ENCODE data around the gene RHO.

The RHO gene

DNA sequence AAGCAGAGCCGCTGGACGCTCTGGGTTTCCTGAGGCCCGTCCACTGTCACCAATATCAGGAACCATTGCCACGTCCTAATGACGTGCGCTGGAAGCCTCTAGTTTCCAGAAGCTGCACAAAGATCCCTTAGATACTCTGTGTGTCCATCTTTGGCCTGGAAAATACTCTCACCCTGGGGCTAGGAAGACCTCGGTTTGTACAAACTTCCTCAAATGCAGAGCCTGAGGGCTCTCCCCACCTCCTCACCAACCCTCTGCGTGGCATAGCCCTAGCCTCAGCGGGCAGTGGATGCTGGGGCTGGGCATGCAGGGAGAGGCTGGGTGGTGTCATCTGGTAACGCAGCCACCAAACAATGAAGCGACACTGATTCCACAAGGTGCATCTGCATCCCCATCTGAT, 3.3 kb downstream of the RHO start:
- no peak for TF ChIP-seq EZH2 (IDR thresholded peaks at IDR 0.05; ENCODE audit: borderline replicate concordance, low read depth, low read length, severe bottlenecking)
- TF ChIP-seq, protein P1, sequence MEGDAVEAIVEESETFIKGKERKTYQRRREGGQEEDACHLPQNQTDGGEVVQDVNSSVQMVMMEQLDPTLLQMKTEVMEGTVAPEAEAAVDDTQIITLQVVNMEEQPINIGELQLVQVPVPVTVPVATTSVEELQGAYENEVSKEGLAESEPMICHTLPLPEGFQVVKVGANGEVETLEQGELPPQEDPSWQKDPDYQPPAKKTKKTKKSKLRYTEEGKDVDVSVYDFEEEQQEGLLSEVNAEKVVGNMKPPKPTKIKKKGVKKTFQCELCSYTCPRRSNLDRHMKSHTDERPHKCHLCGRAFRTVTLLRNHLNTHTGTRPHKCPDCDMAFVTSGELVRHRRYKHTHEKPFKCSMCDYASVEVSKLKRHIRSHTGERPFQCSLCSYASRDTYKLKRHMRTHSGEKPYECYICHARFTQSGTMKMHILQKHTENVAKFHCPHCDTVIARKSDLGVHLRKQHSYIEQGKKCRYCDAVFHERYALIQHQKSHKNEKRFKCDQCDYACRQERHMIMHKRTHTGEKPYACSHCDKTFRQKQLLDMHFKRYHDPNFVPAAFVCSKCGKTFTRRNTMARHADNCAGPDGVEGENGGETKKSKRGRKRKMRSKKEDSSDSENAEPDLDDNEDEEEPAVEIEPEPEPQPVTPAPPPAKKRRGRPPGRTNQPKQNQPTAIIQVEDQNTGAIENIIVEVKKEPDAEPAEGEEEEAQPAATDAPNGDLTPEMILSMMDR (IDR thresholded peaks at IDR 0.05; ENCODE audit: borderline replicate concordance, extremely low read depth, low read length, poor library complexity, severe bottlenecking) = no peak
- no peak overlapping the region for H3K4me2 ChIP-seq (ENCODE audit: insufficient read depth, low read length)
- H3K27me3 ChIP-seq (ENCODE audit: insufficient read depth, low read length, poor library complexity) = no peaks in the 10 kb centered on the region
- H3K79me2 ChIP-seq (ENCODE audit: insufficient read depth, low read length) = no peaks in the 10 kb centered on the region
- H3K4me1 ChIP-seq (ENCODE audit: insufficient read depth, low read length) = no peaks in the 10 kb centered on the region
- H3K27ac ChIP-seq (ENCODE audit: low read length) = no peak overlapping the region
- no peak overlapping the region for H3K4me3 ChIP-seq (ENCODE audit: low read depth in 1 of 2, low read length in 2 of 2)
- no peak overlapping the region for H3K9ac ChIP-seq (ENCODE audit: low read depth, low read length)
- DNase-seq (no peak), ATAC-seq (ENCODE audit: insufficient read depth, low read depth) (no peak)
- no peaks in the 10 kb centered on the region for H3K9me3 ChIP-seq (ENCODE audit: insufficient read depth, low read length, severe bottlenecking)
- H4K20me1 ChIP-seq (ENCODE audit: insufficient read depth, low read length) = no peaks in the 10 kb centered on the region
- no peak overlapping the region for H2AFZ ChIP-seq (ENCODE audit: low read depth, low read length)
- no peaks in the 10 kb centered on the region for H3K36me3 ChIP-seq (ENCODE audit: insufficient read depth, low read length)

DNA sequence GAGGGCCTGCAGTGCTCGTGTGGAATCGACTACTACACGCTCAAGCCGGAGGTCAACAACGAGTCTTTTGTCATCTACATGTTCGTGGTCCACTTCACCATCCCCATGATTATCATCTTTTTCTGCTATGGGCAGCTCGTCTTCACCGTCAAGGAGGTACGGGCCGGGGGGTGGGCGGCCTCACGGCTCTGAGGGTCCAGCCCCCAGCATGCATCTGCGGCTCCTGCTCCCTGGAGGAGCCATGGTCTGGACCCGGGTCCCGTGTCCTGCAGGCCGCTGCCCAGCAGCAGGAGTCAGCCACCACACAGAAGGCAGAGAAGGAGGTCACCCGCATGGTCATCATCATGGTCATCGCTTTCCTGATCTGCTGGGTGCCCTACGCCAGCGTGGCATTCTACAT, 3.8 kb downstream of the RHO start:
- Histone ChIP-seq H3K4me2 (ENCODE audit: insufficient read depth, low read length) (no peak overlapping the region), H3K79me2 (ENCODE audit: insufficient read depth, low read length) (no peaks in the 10 kb centered on the region), H3K9ac (ENCODE audit: low read depth, low read length) (no peak overlapping the region), H3K27me3 (ENCODE audit: insufficient read depth, low read length, poor library complexity) (no peaks in the 10 kb centered on the region), H3K4me3 (ENCODE audit: low read depth in 1 of 2, low read length in 2 of 2) (no peak overlapping the region), H2AFZ (ENCODE audit: low read depth, low read length) (no peak overlapping the region), H3K9me3 (ENCODE audit: insufficient read depth, low read length, severe bottlenecking) (no peaks in the 10 kb centered on the region), H3K4me1 (ENCODE audit: insufficient read depth, low read length) (no peaks in the 10 kb centered on the region), H3K27ac (ENCODE audit: low read length) (no peak overlapping the region), H3K36me3 (ENCODE audit: insufficient read depth, low read length) (no peaks in the 10 kb centered on the region), H4K20me1 (ENCODE audit: insufficient read depth, low read length) (no peaks in the 10 kb centered on the region)
- TF ChIP-seq, protein P1 (IDR thresholded peaks at IDR 0.05; ENCODE audit: borderline replicate concordance, extremely low read depth, low read length, poor library complexity, severe bottlenecking) = no peak
- no peak for TF ChIP-seq EZH2 (IDR thresholded peaks at IDR 0.05; ENCODE audit: borderline replicate concordance, low read depth, low read length, severe bottlenecking)
- DNase-seq (no peak), ATAC-seq (ENCODE audit: insufficient read depth, low read depth) (no peak)

DNA sequence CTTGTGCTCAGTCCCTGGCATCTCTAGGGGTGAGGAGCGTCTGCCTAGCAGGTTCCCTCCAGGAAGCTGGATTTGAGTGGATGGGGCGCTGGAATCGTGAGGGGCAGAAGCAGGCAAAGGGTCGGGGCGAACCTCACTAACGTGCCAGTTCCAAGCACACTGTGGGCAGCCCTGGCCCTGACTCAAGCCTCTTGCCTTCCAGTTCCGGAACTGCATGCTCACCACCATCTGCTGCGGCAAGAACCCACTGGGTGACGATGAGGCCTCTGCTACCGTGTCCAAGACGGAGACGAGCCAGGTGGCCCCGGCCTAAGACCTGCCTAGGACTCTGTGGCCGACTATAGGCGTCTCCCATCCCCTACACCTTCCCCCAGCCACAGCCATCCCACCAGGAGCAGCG, 5.0 kb downstream of the RHO start:
- H3K4me3 ChIP-seq (ENCODE audit: low read depth in 1 of 2, low read length in 2 of 2) = no peak overlapping the region
- H3K9ac ChIP-seq (ENCODE audit: low read depth, low read length) = no peak overlapping the region
- TF ChIP-seq, protein P1 (IDR thresholded peaks at IDR 0.05; ENCODE audit: borderline replicate concordance, extremely low read depth, low read length, poor library complexity, severe bottlenecking) = no peak
- no peak for TF ChIP-seq EZH2 (IDR thresholded peaks at IDR 0.05; ENCODE audit: borderline replicate concordance, low read depth, low read length, severe bottlenecking)
- no peaks in the 10 kb centered on the region for H3K36me3 ChIP-seq (ENCODE audit: insufficient read depth, low read length)
- H3K79me2 ChIP-seq (ENCODE audit: insufficient read depth, low read length) = no peaks in the 10 kb centered on the region
- no peaks in the 10 kb centered on the region for H3K27me3 ChIP-seq (ENCODE audit: insufficient read depth, low read length, poor library complexity)
- no peak overlapping the region for H3K27ac ChIP-seq (ENCODE audit: low read length)
- no peak overlapping the region for H2AFZ ChIP-seq (ENCODE audit: low read depth, low read length)
- H3K4me2 ChIP-seq (ENCODE audit: insufficient read depth, low read length) = no peak overlapping the region
- DNase-seq (no peak), ATAC-seq (ENCODE audit: insufficient read depth, low read depth) (no peak)
- no peaks in the 10 kb centered on the region for H3K9me3 ChIP-seq (ENCODE audit: insufficient read depth, low read length, severe bottlenecking)
- no peaks in the 10 kb centered on the region for H4K20me1 ChIP-seq (ENCODE audit: insufficient read depth, low read length)
- no peaks in the 10 kb centered on the region for H3K4me1 ChIP-seq (ENCODE audit: insufficient read depth, low read length)
